Measurements from ENCODE around the gene SLC35D1.
A peak's percentile ranks its signal among the peaks of the same experiment; 100 is the strongest.
"Not testable (repeated sequence)": the region's sequence is repeated elsewhere in the genome, so short reads cannot be mapped to it uniquely, and the experiment has no call there.

The SLC35D1 gene

DNA sequence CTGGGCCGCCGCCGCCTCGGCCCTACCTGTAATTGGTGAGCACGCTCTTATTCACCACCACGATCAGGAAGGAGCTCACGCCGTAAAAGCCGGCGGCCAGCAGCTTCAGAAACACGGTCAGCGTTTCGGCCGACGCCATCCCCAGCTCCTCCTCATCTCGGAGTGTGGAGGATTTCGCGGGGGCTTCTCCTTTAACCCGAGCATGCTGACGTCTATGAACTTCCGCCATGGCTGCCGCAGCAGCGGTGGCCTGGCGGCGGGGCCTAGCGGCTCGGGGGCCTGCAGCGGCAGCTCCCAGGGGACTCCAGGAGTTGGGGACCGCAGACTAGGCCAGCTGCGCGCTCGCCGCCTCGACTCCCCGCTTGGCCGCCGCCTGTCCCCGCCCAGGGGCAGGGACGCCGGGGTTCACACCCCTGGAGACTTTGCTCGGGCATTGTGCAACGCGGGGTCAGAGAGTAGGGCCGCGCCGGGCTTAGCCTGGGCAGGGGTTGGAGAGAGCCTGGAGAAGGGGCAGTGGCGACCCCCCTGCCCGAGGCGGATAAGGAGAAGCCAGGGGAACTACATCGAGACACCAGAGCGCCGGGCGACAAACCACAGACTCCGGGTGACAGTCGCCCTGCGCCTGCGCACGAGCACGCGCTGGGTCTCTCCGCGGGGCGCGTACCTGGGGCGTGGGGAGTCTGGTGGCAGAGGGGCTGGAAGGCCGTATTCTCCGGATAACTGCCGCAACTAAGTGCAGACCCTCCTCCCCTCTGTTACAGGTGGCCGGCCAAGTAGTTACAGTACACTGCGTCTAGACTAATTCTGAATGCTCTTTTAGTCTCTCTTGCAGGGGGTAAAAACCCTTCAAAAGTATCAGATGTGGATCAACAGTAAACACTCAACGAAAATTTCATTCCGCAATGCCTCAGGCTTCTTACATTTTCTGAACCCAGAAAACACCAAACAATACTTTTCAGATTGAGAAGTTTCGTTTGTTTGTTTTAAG, at the start of gene SLC35D1:
Gene SLC35D1 (minus strand): TSS at position 364 of the 988 bp plus-strand sequence. CDS start 135 bp downstream, at position 229.
- DNase-seq, result peak; percentile 92

DNA sequence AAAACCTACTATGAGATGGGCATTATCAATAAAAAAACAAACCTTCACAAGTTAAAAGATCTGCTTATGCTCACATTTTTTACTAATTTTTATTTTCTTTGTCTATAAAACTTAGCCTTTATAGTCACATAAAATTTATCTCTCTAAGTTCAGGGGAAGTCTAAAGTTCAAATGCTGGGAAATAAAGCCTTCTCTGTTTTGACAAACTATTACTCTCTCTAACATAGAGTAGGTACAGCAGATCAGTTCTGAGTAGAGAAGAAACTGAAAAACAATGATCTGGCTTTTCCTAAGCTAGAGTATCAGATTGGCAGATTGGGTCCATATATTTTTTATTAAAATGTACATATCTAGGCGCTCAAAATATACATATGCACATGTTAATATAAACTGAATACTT, 49.6 kb upstream of the SLC35D1 start:
- no peak for DNase-seq

DNA sequence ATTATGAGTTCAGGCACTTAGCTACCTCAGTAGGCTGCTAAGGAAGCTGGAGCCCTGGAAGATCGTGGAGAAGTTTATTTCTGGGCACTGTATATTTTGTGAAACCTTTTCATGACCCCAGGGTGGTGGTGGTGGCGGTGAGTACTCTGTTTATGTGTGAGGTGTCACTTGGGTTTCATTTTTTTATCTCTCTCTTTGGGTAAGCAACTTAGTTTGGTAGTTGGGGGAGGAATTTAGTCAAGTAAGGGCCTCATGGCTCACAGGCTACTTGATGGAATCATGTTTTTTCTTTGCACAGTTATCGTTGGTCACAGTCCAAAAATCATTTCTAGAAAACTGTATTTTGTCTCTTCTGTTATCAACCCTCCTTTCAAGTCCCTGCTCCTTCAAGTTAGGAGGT, 46.9 kb upstream of the SLC35D1 start:
- DNase-seq, result no peak

DNA sequence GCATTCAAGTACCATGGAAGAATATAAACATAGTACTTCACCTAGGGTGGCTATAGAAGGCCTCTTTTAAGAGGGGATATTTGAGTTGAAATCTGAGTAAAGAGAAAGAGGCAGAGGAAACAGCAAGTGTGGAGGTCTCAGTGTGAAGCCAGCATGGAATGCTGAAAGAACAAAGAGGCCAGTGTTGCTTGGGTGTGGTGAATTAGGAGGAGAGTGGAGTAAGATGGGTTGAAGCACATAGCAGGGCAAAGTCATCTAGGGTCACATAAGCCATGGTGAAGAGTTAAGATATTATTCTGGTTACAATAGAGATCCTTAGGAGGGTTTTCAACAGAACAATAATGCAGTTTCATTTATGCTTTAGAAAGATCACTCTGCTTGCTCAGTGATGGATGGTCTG, 43.4 kb upstream of the SLC35D1 start:
- no peak for DNase-seq

DNA sequence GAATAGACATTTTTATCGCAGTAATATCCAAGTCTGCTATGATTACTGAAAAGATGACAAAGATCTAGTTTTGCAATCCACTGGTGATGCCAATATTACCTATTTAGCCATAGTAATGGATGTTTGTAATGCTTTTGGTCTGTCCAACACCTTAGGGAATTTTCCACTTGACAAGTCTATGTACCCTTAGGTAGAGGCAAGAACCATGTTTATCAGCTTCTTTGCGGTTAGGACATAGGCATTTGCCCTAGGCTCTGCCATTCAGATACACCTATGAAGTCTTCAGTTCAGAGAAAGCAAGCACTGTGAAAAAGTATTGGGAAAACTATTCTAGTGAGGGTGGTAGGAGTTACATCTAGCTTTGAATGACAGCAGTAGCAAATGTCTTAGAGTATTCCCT, 40.2 kb upstream of the SLC35D1 start:
- DNase-seq, result no peak

DNA sequence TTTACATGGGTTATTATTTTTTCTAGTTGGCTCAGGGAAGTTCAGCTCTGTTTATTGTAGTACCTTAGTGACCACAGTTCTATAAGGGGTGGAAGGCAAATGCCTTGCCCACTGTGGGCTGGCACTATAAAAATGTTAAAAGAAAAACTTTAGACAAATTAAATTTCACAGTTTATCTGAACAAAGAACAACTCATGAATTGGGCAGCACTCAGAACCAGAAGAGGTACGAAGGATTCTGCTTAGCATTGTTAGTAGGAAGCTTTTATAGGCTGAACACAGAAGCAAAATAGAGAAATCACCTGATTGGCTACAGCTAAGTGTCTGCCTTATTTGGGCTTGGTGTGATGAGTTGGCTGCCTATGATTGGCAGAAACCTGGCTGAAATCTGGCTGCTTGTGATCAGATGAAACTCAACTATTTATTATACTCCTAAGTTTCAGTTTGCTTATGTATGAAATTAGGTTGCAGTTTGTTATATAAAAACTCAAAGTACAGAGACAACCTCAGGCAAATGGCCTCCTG, 35.8 kb upstream of the SLC35D1 start:
- no peak for DNase-seq

DNA sequence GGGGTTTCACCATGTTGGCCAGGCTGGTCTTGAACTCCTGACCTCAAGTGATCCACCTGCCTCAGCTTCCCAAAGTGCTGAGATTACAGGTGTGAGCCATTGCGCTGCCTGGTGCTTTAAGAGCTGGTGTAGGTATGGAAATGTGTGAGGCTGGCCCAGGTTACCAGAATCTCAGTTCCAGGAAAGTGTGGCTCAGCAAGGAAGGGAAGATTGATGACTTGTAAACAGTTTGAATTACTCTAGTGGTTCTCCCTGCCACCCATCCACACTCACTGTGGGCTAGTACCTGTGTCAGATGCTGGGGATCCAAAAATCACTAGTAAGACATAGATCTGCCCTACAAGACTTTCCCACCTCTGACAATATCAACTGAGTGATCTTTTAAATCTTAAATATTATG, 34.5 kb upstream of the SLC35D1 start:
- no peak for DNase-seq

DNA sequence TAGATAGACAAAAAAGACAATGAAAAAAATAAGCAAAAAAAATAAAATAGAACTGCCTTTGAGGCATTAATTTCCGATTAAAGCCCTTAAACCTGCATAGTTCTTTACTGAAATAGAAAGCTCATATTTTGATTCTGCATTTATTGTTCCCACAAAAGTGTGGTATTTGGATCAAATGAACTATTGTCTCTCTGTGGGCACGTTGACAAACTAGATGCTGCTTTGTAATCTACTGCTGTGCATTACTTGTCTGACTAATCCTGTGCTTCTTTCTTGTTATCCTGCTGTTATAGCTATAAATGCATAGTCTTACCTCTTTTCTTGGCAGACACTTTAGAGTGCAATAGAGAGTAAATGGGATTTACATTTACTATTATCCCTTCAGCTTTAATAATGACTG, 31.4 kb upstream of the SLC35D1 start:
- DNase-seq, result no peak

DNA sequence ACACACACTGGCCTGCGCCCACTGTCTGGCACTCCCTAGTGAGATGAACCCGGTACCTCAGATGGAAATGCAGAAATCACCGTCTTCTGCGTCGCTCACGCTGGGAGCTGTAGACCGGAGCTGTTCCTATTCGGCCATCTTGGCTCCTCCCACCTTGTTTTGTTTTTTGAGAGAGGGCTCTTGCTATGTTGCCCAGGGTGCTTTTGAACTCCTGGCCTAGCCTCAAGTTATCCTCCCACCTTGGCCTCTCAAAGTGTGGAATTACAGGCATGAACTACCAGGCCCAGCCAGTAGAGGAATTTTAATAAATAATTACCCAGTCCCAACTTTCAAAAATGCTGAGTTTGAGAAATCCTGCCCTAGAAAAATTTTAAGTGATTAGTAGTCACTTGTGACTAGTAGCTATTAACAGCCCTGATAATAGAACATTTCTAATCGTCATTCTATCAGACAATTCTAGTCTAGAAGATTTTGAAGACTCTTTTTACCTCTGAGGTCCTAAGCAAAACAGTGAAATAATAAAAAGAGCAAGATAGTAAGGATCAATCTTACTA, 30.9 kb upstream of the SLC35D1 start:
- no peak for DNase-seq

DNA sequence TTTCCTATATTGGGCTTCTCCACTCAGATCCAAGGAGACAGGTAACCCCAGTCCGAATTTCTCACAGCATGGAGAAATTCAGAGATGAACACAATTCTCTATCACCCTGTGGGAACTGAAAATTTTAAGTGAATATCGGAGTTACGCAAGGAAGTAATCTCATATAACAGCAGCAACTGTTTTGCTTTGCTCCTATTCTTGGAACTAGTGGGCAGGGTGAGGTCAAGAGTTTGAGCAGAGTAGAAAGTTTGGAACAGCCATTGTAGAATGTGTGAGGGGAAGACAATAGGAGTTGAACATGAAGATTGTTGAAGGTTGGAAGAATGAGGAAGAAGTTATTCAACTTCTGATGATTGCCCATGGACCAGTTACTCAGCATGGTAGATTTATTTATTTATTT, 24.3 kb upstream of the SLC35D1 start:
- no peak for DNase-seq

DNA sequence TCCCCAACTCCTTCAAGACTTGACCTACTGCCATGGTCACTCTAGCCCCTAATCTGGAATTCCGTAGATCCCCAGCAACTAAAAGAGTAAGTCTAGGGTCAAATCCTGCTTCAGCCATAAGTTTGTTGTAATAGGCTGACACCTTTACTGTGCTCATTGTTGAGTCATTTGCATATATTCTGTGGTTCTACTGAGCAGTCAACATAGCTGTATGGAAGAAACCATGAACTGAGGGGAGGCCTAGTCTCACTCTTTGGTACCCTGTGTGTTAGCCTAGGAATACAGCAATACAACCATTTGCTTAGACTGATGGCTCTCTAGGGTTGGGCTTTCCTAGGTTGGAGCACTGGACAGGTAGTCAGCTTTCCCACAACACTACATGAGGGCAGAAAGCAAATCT, 23.6 kb upstream of the SLC35D1 start:
- no peak for DNase-seq

DNA sequence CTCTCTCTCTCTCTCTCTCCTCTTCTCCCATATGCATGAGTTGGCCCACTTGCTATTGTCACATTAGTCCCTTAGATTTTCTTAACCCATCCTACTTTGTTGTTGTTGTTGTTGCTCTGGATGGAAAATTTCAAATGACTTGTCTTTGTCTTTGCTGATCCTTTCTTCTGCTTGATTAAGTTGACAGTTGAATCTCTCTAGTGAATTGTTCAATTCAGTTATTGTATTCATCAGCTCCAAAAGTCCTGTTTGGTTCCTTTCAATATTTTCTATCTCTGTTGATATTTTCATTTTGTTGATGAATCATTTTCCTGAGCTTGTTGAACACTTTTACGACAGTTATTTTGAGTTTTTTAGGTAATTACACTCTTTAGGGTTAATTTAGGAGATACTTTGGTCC, 18.8 kb upstream of the SLC35D1 start:
- DNase-seq, result no peak

DNA sequence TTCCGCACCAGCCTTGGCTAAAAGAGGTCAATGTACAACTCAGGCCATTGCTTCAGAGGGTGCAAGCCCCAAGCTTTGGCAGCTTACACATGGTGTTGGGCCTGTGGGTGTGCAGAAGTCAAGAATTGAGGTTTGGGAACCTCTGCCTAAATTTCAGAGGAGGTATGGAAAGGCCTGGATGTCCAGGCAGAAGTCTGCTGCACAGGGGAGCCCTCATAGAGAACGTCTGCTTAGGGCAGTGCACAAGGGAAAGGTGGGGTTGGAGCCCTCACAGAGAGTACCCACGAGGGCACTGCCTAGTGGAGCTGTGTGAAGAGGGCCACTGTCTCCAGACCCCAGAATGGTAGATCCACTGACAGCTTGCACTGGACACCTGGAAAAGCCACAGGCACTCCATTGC, 13.7 kb upstream of the SLC35D1 start:
- not testable (repeated sequence) for DNase-seq

DNA sequence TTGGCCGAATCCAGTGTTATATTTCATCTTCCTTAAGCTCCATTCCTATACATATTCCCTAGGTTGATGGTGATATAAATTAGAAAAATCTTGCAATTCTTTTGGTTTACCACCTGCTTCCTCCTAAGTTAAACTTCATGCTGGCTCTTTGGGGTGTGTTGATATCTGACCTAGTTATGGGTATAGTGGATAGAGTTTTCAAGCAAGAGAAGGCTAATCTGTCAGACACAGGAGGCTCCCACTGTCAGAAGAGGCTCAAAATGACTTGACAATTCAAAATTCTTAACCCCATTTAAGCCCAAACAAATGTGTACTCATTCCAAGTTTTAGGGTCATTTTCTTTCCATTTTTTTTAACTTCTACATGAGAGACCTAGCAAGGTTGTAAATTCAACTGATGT, 8.5 kb upstream of the SLC35D1 start:
- no peak for DNase-seq

DNA sequence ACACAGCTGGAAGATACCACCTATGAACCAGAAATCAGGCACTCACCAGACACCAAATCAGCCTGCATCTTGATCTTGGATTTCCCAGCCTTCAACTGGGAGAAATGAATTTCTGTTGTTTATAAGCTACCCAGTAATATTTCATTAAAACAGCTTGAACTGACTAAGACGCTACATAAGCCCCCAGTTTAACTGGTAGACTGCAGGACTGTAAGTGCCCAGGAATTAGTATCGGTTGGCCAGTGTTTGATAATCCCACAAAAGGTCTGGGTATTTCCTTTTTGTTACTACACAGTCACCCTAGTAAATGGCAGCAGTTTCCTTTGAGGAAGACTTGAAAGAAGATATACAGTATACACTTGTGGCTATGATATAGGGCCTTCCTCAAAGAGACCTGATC, 7.3 kb upstream of the SLC35D1 start:
- DNase-seq, result no peak

DNA sequence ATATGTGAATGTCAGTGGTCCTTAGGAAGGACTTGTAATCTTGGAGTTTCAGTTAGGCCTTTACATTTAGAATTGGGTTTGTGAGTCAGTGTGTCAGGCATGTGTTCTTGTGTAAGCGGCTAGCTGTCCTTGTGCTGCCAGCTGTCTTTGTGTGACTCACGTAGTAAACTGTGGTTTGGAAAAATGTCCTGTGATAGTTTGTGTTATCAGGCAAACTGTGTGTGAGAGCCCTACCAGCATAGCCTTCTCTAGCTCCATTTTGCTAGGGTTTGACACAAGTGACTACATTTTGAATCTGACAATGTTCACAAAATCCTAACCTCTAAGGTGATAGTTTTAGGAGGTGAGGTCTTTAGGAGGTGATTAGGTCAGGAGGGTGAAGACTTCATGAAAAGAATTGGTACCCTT, 6.9 kb upstream of the SLC35D1 start:
- no peak for DNase-seq

DNA sequence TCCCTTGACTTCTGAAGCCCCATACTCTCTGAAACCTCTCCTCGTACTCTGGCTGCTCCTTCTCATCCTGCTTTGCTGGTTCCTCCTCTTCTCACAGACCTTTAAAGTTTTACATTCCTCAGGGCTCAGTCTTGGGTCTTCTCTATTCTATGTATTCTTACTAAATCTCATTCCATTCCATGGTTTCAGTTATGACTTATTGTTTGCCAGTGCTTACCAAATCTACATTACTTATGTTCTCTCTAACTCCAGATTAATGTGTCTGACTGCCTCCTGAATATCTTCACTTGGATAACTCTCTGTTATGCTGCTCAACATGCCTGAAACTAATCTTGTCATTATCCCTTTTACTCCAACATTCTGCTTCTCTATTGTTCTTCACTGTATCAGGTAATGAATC, 5.4 kb upstream of the SLC35D1 start:
- DNase-seq, result no peak

DNA sequence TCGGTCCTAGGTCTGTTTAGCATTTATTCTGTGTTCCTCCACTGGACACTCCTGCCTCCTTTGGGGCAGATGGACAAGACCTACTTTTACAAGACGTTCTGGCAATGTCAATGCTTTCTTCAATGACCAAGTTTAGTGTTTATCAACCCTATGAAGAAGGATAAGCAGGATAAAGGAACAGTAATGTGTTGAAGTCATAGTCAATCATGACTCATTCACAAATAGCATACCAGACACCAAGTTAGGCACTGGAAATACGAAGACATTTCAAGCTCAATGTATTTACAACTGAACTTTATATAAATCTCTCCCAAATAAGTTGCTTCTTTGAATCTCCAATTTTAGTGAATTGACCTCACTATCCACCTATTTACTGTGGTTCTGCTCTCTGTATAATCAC, 4.8 kb upstream of the SLC35D1 start:
- no peak for DNase-seq

DNA sequence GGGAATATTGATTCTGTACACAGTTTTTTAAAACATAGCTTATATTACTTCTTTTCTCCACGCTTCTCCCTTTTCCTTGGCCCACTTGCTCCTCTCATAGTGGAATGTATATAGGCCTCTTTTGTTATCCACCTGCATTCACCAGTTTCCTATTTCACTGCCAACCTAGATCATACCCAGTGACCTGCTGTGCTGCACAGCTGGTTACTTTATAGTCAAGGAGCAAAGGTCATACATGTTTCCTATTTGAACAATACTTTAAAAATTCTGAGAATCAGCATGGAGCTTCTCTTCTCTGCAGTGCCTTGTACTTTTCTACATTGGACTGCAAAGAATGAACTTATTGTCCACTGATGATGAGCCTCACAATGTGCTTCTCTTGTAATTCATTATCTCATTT, 4.3 kb upstream of the SLC35D1 start:
- no peak for DNase-seq

DNA sequence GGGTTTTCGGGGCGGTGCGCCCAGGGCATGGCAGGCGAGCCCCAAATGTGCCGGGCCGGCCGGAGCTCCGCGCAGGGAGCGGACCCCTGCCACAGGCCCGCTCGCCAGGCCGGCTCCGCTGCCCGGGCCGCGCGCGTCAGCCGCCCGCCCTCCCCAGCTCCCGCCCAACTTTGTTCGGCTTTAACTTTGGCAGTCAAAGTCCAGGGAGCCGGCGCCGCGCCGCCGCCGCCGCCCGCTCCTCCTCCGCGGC, 488 bp downstream of the SLC35D1 start:
- DNase-seq, result no peak

DNA sequence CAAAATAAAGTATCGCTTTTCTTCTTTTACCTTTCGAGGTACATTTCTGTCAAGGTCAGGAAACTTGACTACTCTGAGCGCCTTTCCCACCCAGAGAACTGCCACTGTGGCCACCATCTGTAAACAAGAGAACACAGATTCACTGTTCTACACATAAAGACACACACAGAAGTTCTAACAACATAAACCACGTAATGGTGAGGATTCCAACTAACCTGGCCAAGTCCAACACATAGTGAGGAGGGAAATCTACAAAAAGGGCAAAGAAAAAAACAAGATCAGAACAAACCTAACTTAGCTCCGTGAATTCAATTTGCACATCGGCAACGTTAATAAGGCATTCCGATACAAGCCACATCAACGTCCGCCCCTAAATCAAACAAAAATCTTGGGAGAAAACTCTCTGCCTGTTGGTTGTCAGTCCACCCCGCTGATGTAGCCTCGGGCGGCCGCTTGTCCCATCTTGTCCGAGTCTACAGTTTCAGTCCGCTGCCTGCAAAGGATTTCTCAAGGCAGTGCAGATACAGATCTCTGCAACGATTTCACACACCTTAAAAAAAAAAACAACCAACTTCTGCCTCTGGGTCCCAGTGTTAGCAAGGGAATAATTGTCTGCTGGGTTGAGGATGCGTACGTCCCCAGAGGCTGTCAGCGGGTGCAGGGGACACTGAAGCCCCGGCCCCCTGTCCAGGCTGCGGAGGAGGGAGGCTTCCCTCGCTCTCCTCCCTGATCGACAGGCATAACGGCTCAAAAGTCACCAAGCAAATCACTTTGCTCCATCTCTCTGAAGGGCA, 1.0 kb downstream of the SLC35D1 start:
- no peak for DNase-seq

DNA sequence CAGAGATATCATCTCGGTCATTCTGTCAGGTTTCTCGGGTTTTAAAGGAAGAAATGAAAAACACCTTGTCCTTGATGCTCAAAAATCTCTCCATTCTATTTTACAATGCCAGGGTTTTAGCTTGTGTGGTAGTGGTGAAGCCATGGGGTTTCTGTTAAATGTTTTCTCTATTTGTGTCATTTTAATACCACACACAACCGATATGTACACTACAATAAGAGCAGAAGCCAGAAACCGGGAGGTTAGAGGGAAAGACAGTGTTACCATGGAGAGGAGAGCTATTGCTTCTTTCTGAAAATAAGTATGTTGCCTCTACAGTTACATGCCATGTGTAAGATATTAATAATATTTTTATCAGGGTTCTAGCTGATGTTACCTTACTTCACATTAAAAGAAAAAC, 2.8 kb downstream of the SLC35D1 start:
- DNase-seq, result no peak

DNA sequence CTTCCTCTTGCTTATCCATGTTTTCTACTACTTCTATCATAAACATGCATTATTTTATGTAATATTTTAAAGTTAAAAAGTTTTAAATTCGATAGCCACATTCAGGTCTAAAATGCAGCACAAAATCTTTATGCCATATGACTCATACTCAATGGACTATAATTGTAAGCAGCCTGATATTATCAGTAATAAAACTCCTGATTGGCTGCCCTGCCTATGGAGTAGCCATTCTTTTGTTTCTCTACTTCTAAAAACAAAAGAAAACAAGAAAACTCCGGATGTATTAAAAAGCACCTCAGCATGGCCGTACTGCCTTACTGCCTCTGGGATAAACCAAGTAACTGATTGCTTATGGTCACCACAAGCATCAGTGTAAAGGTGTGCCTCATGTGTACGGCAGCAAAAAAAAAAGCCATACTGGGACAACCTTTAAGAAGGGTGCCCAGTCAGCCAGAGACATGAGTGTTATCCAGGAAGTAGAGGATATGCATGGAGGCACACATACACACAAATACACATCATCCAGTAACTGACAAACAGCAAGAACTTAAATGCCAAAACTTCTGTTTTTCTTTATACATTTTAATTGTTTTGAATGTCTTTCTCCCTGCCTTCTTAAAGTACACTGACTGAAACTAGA, 9.2 kb downstream of the SLC35D1 start:
- DNase-seq, result no peak
